ENCODE results near the gene DUSP7. TPM values are rescaled to one million over a fixed set of nuclear protein-coding genes. Genes with fewer than 3 reads are reported as not detected.

DUSP7 gene
- total and polyA plus RNA-seq, 2 donors (not counting 3 experiments of a cell fraction or from before 2014, with no cell fraction given), result 29.2 to 37.7 TPM

GRCh38 chr3:52068730-52069129 is 12.4 kb upstream of the DUSP7 start:
- dilution Hi-C loops (cut with MboI; ENCODE audit: extremely low pct_ligation_motif_present, low sequenced_read_pairs), result no loop called here
- Histone ChIP-seq H4K20me1 (replicated peaks; ENCODE audit: control insufficient read depth, extremely low read depth, insufficient read depth, low read length) (no peaks in the 10 kb centered on the region), H2AFZ (ENCODE audit: low read depth, low read length) (no peak overlapping the region), H3K27me3 (ENCODE audit: control insufficient read depth in 2 of 2, insufficient read depth in 2 of 2, low read length in 2 of 2) (no peaks in the 10 kb centered on the region), H3K9ac (replicated peaks; ENCODE audit: extremely low read depth, insufficient read depth, low read length) (no peak overlapping the region), H3K4me1 (ENCODE audit: control insufficient read depth, extremely low read depth, insufficient read depth, low read length) (peaks cover 18% of the 10 kb centered on the region), H3K79me2 (ENCODE audit: control insufficient read depth, insufficient read depth, low read length) (no peaks in the 10 kb centered on the region), H3K9me1 (replicated peaks; ENCODE audit: control insufficient read depth, extremely low read depth, insufficient read depth, low read length) (no peaks in the 10 kb centered on the region), H3K4me3 (replicated peaks in 1 of 3; ENCODE audit: insufficient read depth in 1 of 3, low read depth in 1 of 3, low read length in 3 of 3) (no peak overlapping the region), H3K36me3 (ENCODE audit: control insufficient read depth in 2 of 2, extremely low read depth in 1 of 2, insufficient read depth in 2 of 2, low read length in 2 of 2) (no peaks in the 10 kb centered on the region), H3K9me3 (replicated peaks; ENCODE audit: control insufficient read depth, insufficient read depth, low read length) (no peaks in the 10 kb centered on the region), H3K4me2 (ENCODE audit: insufficient read depth, low read length) (no peak overlapping the region), H3K27ac (ENCODE audit: insufficient read depth, low read depth, low read length) (no peak overlapping the region)
- FAIRE-seq (no peak), DNase-seq (ENCODE audit: low read depth, low spot score) (no peak)
- no peak for TF ChIP-seq CTCF (IDR thresholded peaks at IDR 0.05; ENCODE audit: extremely low read depth in 1 of 2, insufficient read depth in 1 of 2, low read depth in 1 of 2, low read length in 2 of 2)
- TF ChIP-seq JUN (IDR thresholded peaks at IDR 0.05; ENCODE audit: borderline replicate concordance, insufficient read depth, insufficient read length, low read depth), result no peak
- TF ChIP-seq POLR2A (IDR thresholded peaks at IDR 0.05; ENCODE audit: low read depth, low read length), result no peak
- intact Hi-C loops (cut with micrococcal nuclease), result no loop called here
- ChIA-PET POLR2A (no interaction called here), CTCF (interaction anchor here (2.5 kb wide), 1 partner anchor 12 kb away, joined by 19 read pairs; the partner anchor contains the start of gene DUSP7)
- no TSS peak for BruUV-seq (replicated peaks)

- Histone ChIP-seq H3K27me3 (ENCODE audit: control insufficient read depth in 2 of 2, insufficient read depth in 2 of 2, low read length in 2 of 2) (no peaks in the 10 kb centered on the region), H3K4me2 (ENCODE audit: insufficient read depth, low read length) (no peak overlapping the region), H3K4me1 (ENCODE audit: control insufficient read depth, extremely low read depth, insufficient read depth, low read length) (peaks cover 18% of the 10 kb centered on the region), H3K27ac (ENCODE audit: insufficient read depth, low read depth, low read length) (no peak overlapping the region), H3K4me3 (replicated peaks in 1 of 3; ENCODE audit: insufficient read depth in 1 of 3, low read depth in 1 of 3, low read length in 3 of 3) (no peak overlapping the region), H2AFZ (ENCODE audit: low read depth, low read length) (no peak overlapping the region), H4K20me1 (replicated peaks; ENCODE audit: control insufficient read depth, extremely low read depth, insufficient read depth, low read length) (no peaks in the 10 kb centered on the region), H3K36me3 (ENCODE audit: control insufficient read depth in 2 of 2, extremely low read depth in 1 of 2, insufficient read depth in 2 of 2, low read length in 2 of 2) (no peaks in the 10 kb centered on the region), H3K9me1 (replicated peaks; ENCODE audit: control insufficient read depth, extremely low read depth, insufficient read depth, low read length) (no peaks in the 10 kb centered on the region), H3K9ac (replicated peaks; ENCODE audit: extremely low read depth, insufficient read depth, low read length) (no peak overlapping the region), H3K9me3 (replicated peaks; ENCODE audit: control insufficient read depth, insufficient read depth, low read length) (no peaks in the 10 kb centered on the region), H3K79me2 (ENCODE audit: control insufficient read depth, insufficient read depth, low read length) (no peaks in the 10 kb centered on the region)
- TF ChIP-seq EZH2 (IDR thresholded peaks at IDR 0.05; ENCODE audit: borderline replicate concordance, low read depth, low read length, severe bottlenecking) (no peak), POLR2A (IDR thresholded peaks at IDR 0.05; ENCODE audit: low read depth, low read length) (no peak), FOS (IDR thresholded peaks at IDR 0.05; ENCODE audit: borderline replicate concordance, insufficient read depth, low read length) (no peak), MYC (IDR thresholded peaks at IDR 0.05; ENCODE audit: low read depth, low read length) (no peak), CTCF (IDR thresholded peaks at IDR 0.05; ENCODE audit: extremely low read depth in 1 of 2, insufficient read depth in 1 of 2, low read depth in 1 of 2, low read length in 2 of 2) (no peak)
- dilution Hi-C loops (cut with MboI; ENCODE audit: extremely low pct_ligation_motif_present, low sequenced_read_pairs), result no loop called here
- DNase-seq (ENCODE audit: low read depth, low spot score) (no peak), FAIRE-seq (no peak)
- CTCF ChIA-PET, result interaction anchor here (1.0 to 1.4 kb wide), 2 partner anchors 12 to 19 kb away, joined by 3 to 8 read pairs; partner anchors contain the start of gene DUSP7
- intact Hi-C loops (cut with micrococcal nuclease), result no loop called here
- no TSS peak for BruUV-seq (replicated peaks)
- POLR2A ChIA-PET, result no interaction called here
These were observed 11.7 kb upstream of the DUSP7 start for GRCh38 chr3:52068055-52068571.
